Activated T-helper 1 cell treated with anti-CD3 and anti-CD28 coated beads, Interleukin-12 subunit alpha, Interleukin-12 subunit beta, Interleukin-2, Interleukin-4 antibody, amounts not matched to agents 30 ng/mL and 10 ng/mL and 1 ng/mL, durations not matched to agents 14 hours and 24 hours and 36 hours (primary cell): Measurements from ENCODE around the gene SSBP1. TPM values are rescaled to one million over a fixed set of nuclear protein-coding genes. Genes with fewer than 3 reads are reported as not detected.
"Not testable (repeated sequence)": the region's sequence is repeated elsewhere in the genome, so short reads cannot be mapped to it uniquely, and the experiment has no call there.

Experiments
- DNase-seq: peaks from one replicate; pipeline ENCODE4 v3.0.0; 2021; ENCODE audit warnings: low spot score
- H3K27ac Mint-ChIP-seq: one replicate; pipeline ENCODE4 v1.8.0; 2021; ENCODE audit warnings: mild to moderate bottlenecking, mixed read lengths
- H3K27me3 Mint-ChIP-seq: one replicate; pipeline ENCODE4 v1.8.0; 2022; ENCODE audit warnings: mild to moderate bottlenecking, moderate library complexity, mixed read lengths; ENCODE audit not compliant: insufficient read depth
- H3K36me3 Mint-ChIP-seq: one replicate; pipeline ENCODE4 v1.8.0; 2021; ENCODE audit warnings: low read depth, mixed read lengths
- H3K4me1 Mint-ChIP-seq: one replicate; pipeline ENCODE4 v1.8.0; 2021; ENCODE audit warnings: low read depth, mixed read lengths
- H3K4me3 Mint-ChIP-seq: one replicate; pipeline ENCODE4 v1.8.0; 2021; ENCODE audit warnings: mild to moderate bottlenecking, moderate library complexity, mixed read lengths
- H3K9me3 Mint-ChIP-seq: one replicate; pipeline ENCODE4 v1.8.0; 2021; ENCODE audit warnings: mixed read lengths
- intact Hi-C: fragments of 100-400 bp; cut with micrococcal nuclease; formaldehyde crosslinking; loops from one replicate; pipeline ENCODE4 v1.15.1; 2024
- total RNA-seq: library from RNA; stranded (reverse); gene quantifications from 2 replicates; pipeline ENCODE4 v1.2.3, GENCODE V29; 2022

SSBP1 gene
- total RNA-seq, 1 donor from 2014 or later, result 245 TPM

DNA sequence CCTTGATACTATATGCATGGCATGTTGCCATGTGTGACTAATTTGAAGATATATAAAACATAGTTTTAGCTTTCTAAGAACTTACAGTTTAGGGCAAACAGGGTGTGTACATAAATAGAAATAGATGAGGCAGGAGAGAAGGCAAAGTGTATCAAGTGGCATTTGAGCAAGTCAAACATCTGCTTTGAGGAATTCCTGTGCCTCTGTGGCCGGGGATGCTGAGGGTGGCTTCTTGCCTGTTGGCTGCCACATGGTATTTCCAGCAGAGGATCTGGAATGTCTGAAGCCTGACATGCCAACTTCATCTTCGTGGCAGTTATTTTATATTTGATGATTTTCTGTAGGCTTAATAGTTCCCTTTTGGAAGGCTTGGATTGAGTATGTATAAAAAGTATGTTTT is 6.0 kb downstream of the SSBP1 start:
- H3K4me1 Mint-ChIP-seq, result peaks cover 20% of the 10 kb centered on the region
- no peak overlapping the region for H3K27ac Mint-ChIP-seq
- no peak overlapping the region for H3K4me3 Mint-ChIP-seq
- intact Hi-C loops, result no loop called here
- H3K27me3 Mint-ChIP-seq, result no peaks in the 10 kb centered on the region
- no peaks in the 10 kb centered on the region for H3K9me3 Mint-ChIP-seq
- peaks cover 47% of the 10 kb centered on the region for H3K36me3 Mint-ChIP-seq
- no peak for DNase-seq

DNA sequence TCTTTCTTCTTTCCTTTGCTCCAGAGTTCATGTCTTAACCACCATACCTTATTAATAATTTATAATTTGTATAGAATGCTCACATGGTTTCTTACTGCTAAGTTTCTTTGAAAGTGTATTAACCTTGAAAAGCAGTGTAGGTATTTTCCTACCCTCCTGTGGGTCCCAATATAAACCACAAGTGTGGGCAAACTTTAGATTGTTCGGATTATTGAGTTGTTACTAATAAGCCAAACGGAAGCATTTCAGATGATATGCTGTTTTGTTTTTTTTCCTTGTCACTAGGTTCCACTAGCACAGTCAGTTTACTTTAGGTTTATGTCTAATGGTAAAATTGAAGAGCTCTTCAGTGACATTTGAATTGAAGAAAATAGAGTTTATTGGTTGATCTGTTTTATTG is 10.2 kb downstream of the SSBP1 start:
- Mint-ChIP-seq H3K9me3 (peaks cover 34% of the 10 kb centered on the region), H3K36me3 (peaks cover 59% of the 10 kb centered on the region), H3K27me3 (no peaks in the 10 kb centered on the region), H3K4me1 (peaks cover 4% of the 10 kb centered on the region), H3K4me3 (no peak overlapping the region), H3K27ac (no peak overlapping the region)
- DNase-seq, result no peak
- intact Hi-C loops, result no loop called here

- not testable (repeated sequence) for DNase-seq, H3K4me1 Mint-ChIP-seq
Measured at GRCh38 chr7:141751904-141752303, 13.7 kb downstream of the SSBP1 start.

DNA sequence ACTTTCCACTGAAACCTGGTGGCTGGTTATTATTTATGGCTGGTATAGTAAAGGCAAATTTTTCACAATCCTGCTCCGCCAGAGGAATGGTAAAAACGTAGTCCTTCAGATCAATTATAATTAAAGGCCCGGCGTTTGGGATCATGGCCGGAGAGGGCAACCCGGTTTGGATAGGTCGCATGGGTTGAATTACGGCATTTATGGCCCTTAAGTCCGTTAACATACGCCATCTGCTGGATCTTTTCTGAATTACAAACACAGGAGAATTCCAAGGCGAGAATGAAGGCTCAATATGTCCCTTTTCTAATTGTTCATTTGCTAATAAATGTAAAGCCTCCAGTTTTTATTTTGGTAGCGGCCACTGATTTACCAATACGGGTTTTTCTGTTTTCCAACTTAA is 14.5 kb downstream of the SSBP1 start:
- no peak overlapping the region for H3K4me3 Mint-ChIP-seq
- intact Hi-C loops, result no loop called here
- peaks cover 10% of the 10 kb centered on the region for H3K4me1 Mint-ChIP-seq
- peaks cover 83% of the 10 kb centered on the region for H3K36me3 Mint-ChIP-seq
- no peak overlapping the region for H3K27ac Mint-ChIP-seq
- DNase-seq, result no peak
- no peaks in the 10 kb centered on the region for H3K27me3 Mint-ChIP-seq
- H3K9me3 Mint-ChIP-seq, result peaks cover 34% of the 10 kb centered on the region

More at GRCh38 chr7:141751904-141752303, 13.7 kb downstream of the SSBP1 start:
- Mint-ChIP-seq H3K36me3 (peaks cover 76% of the 10 kb centered on the region), H3K9me3 (peaks cover 34% of the 10 kb centered on the region)
- intact Hi-C loops, H3K27me3 Mint-ChIP-seq, H3K4me3 Mint-ChIP-seq, H3K27ac Mint-ChIP-seq: not testable (repeated sequence)

GRCh38 chr7:141754939-141755338 is 16.8 kb downstream of the SSBP1 start:
- H3K27ac Mint-ChIP-seq, result no peak overlapping the region
- no peak overlapping the region for H3K4me3 Mint-ChIP-seq
- H3K36me3 Mint-ChIP-seq, result peaks cover 85% of the 10 kb centered on the region
- peaks cover 32% of the 10 kb centered on the region for H3K9me3 Mint-ChIP-seq
- no peaks in the 10 kb centered on the region for H3K27me3 Mint-ChIP-seq
- peaks cover 10% of the 10 kb centered on the region for H3K4me1 Mint-ChIP-seq
- no peak for DNase-seq
- intact Hi-C loops, result loop anchor here (1.0 kb wide), 1 partner anchor 31 kb away; no protein-coding TSS in a partner anchor

DNA sequence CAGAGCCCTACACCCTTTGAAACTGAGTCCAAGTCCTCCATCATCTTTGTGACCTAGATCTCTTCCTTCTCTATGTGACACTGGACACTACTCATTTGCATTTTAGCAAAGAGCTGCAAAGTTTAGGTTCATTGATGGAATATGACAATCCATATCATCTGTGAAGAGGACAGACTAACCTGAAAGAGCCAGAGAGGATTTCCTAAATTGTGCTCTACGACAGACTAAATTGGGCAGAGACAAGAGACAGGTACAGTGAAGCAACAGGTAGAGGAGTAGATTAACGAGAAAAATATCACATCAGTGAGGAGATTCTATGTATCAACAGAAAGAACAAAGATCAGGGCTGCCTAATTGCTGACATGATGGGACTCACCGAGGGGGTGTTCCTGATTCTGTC is 25.6 kb downstream of the SSBP1 start, which contains the start of gene TAS2R3:
Gene TAS2R3 (plus strand): TSS at position 301 of the 400 bp plus-strand sequence. CDS start 62 bp downstream, at position 363.
- Mint-ChIP-seq H3K27ac (no peak within 1 kb of the TSS), H3K27me3 (no peaks in the 10 kb centered on the region), H3K36me3 (peaks cover 17% of the 10 kb centered on the region), H3K4me1 (no peaks in the 10 kb centered on the region), H3K9me3 (no peaks in the 10 kb centered on the region), H3K4me3 (no peak within 1 kb of the TSS)
- intact Hi-C loops, result no loop called here
- no peak for DNase-seq

GRCh38 chr7:141770083-141770583 is 32.0 kb downstream of the SSBP1 start:
- intact Hi-C loops, H3K36me3 Mint-ChIP-seq, DNase-seq, H3K27ac Mint-ChIP-seq, H3K4me1 Mint-ChIP-seq, H3K4me3 Mint-ChIP-seq, H3K27me3 Mint-ChIP-seq, H3K9me3 Mint-ChIP-seq: not testable (repeated sequence)

DNA sequence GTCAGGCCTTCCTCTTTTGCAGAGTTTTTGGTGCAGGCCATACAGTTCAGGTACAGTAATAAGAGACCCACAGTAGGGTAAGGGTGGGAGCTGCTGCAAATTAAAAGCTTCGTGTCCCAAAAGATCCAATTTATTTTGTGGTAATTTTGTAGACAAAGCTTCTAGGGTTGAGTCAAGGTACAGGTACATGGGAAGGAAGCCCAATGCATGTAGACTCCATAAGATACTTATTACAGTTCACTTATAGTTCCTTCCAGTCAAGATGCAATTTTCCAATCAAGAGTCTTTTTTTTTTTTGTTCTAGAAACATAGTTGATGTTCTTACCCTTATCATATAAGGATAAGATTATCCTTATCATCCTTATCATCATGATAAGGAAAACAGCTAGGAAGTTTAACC is 38.2 kb downstream of the SSBP1 start, which contains the start of gene TAS2R4:
Gene TAS2R4 (plus strand): TSS at position 301 of the 400 bp plus-strand sequence. CDS start 1,815 bp downstream, outside the sequence.
- peaks cover 15% of the 10 kb centered on the region for H3K36me3 Mint-ChIP-seq
- H3K4me1 Mint-ChIP-seq, result no peaks in the 10 kb centered on the region
- intact Hi-C loops, result no loop called here
- no peak for DNase-seq
- no peak within 1 kb of the TSS for H3K27ac Mint-ChIP-seq
- H3K4me3 Mint-ChIP-seq, result no peak within 1 kb of the TSS
- H3K27me3 Mint-ChIP-seq, result no peaks in the 10 kb centered on the region
- H3K9me3 Mint-ChIP-seq, result no peaks in the 10 kb centered on the region

- H3K9me3 Mint-ChIP-seq, result no peaks in the 10 kb centered on the region
- H3K4me1 Mint-ChIP-seq, result no peaks in the 10 kb centered on the region
- DNase-seq, result no peak
- H3K36me3 Mint-ChIP-seq, result no peaks in the 10 kb centered on the region
- H3K4me3 Mint-ChIP-seq, result no peak overlapping the region
- no peak overlapping the region for H3K27ac Mint-ChIP-seq
- intact Hi-C loops, result loop anchor here (1.0 kb wide), 2 partner anchors 31 to 132 kb away; no protein-coding TSS in a partner anchor
- H3K27me3 Mint-ChIP-seq, result no peaks in the 10 kb centered on the region
Measured at GRCh38 chr7:141785706-141786552, 47.8 kb downstream of the SSBP1 start.

DNA sequence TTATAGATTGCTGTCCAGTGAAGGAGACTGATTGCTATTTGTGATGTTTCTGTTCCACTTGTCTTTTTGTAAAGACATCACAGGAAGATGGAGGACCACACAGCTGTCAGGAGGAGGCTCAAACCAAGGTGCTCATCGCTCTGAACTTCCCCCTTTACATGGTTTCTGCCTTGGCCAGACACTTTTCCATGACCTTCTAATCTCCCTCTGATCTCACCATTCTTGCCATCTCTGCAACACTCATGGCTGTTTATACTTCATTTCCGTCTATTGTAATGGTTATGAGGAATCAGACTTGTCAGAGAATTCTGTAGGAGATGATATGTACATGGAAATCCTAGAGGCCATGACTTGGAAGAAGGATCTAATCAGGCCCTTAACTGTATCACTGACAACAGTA is 50.1 kb downstream of the SSBP1 start:
- Mint-ChIP-seq H3K4me1 (no peaks in the 10 kb centered on the region), H3K9me3 (no peaks in the 10 kb centered on the region), H3K4me3 (no peak overlapping the region), H3K27ac (no peak overlapping the region), H3K36me3 (no peaks in the 10 kb centered on the region), H3K27me3 (no peaks in the 10 kb centered on the region)
- intact Hi-C loops, result no loop called here
- DNase-seq, result no peak

DNA sequence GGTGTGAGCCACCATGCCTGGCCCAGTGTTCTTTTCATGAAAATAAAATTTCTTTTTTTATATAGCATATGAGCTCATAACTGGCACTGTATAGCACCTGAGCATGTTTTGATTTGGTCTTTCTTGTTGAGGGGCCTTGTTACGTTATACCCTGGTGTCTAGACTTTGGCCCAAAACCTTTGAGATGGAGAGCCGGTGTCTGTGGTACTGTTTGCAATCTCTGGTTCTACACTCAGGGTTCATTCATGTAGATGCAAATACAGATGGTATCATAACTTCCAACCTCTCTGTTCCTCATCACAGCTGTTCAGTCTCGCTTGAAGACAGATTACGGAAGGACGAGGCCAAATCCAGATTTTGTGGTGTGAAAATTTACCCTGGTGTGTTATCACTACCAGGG is 51.8 kb downstream of the SSBP1 start, which contains the start of gene TAS2R5:
Gene TAS2R5 (plus strand): TSS at position 301 of the 400 bp plus-strand sequence. CDS start 145 bp downstream, outside the sequence.
- intact Hi-C loops, result no loop called here
- Mint-ChIP-seq H3K4me3 (no peak within 1 kb of the TSS), H3K36me3 (no peaks in the 10 kb centered on the region), H3K9me3 (no peaks in the 10 kb centered on the region), H3K4me1 (no peaks in the 10 kb centered on the region), H3K27ac (no peak within 1 kb of the TSS), H3K27me3 (no peaks in the 10 kb centered on the region)
- no peak for DNase-seq

DNA sequence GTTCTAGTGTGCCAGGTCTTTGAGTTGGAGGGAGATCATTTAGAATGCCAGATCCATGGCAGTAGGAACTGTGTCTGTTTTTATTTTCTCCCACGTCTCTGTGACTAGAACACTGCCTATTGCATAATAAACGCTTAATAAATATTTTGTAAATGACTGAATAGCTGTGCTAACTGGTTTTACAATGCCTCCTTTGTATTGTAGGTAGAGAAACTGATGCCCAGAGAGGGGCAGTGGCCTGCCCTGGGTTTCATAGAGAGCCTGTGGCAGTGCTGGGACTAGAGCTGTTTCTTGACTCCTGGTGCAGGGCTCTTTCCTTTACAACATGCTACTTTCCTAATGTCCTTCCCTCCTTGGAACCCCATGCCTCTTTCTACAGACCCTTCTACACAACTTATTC is 54.4 kb downstream of the SSBP1 start:
- Mint-ChIP-seq H3K27me3 (no peaks in the 10 kb centered on the region), H3K4me1 (no peaks in the 10 kb centered on the region), H3K4me3 (no peak overlapping the region), H3K9me3 (no peaks in the 10 kb centered on the region), H3K27ac (no peak overlapping the region), H3K36me3 (no peaks in the 10 kb centered on the region)
- intact Hi-C loops, result no loop called here
- DNase-seq, result no peak
